Measurements from ENCODE around the gene KRTAP9-7.

GRCh38 chr17:41265078-41265477 is 10.4 kb upstream of the KRTAP9-7 start, which contains the start of gene KRTAP9-6:
- TF ChIP-seq EZH2 (IDR thresholded peaks at IDR 0.05; ENCODE audit: borderline replicate concordance, low read depth, low read length, poor library complexity, severe bottlenecking), result no peak
- no peak for TF ChIP-seq CTCF (conservative IDR thresholded peaks at IDR 0.05; ENCODE audit: low read depth, low read length)
